ENCODE measurements around the gene ZNF608.

DNA sequence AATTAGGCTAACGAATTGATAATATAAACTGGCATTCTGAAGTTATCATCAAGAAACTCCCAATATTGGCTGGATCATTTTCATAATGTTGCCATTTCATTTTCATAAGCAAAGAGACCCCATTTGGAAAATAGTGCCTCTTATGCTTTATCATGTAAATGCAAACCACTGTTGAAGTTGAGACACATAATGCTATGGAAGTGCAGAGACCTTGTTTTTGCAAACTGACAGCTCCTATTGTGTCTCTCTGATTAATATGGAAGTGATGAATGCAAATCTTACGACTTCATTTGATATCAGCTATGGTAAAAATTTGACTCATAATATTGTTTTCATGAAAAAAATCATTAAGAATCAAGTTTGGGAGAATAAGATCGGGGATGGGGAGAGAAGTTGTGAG, 25.3 kb upstream of the ZNF608 start:
- TF ChIP-seq, protein P1, sequence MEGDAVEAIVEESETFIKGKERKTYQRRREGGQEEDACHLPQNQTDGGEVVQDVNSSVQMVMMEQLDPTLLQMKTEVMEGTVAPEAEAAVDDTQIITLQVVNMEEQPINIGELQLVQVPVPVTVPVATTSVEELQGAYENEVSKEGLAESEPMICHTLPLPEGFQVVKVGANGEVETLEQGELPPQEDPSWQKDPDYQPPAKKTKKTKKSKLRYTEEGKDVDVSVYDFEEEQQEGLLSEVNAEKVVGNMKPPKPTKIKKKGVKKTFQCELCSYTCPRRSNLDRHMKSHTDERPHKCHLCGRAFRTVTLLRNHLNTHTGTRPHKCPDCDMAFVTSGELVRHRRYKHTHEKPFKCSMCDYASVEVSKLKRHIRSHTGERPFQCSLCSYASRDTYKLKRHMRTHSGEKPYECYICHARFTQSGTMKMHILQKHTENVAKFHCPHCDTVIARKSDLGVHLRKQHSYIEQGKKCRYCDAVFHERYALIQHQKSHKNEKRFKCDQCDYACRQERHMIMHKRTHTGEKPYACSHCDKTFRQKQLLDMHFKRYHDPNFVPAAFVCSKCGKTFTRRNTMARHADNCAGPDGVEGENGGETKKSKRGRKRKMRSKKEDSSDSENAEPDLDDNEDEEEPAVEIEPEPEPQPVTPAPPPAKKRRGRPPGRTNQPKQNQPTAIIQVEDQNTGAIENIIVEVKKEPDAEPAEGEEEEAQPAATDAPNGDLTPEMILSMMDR (conservative IDR thresholded peaks at IDR 0.05; ENCODE audit: low read depth in 2 of 2) = no peak
- TF ChIP-seq REST (IDR thresholded peaks at IDR 0.05; ENCODE audit: unreplicated experiment) = no peak
- TF ChIP-seq EZH2phosphoT487 (IDR thresholded peaks at IDR 0.05; ENCODE audit: unreplicated experiment) = no peak
- no peak for TF ChIP-seq POLR2AphosphoS5 (IDR thresholded peaks at IDR 0.05; ENCODE audit: low read depth)
- no peak for TF ChIP-seq EZH2 (IDR thresholded peaks at IDR 0.05; ENCODE audit: low read depth, unreplicated experiment)
- TF ChIP-seq NANOG (IDR thresholded peaks at IDR 0.05; ENCODE audit: borderline replicate concordance) = no peak
- TF ChIP-seq, protein P2, sequence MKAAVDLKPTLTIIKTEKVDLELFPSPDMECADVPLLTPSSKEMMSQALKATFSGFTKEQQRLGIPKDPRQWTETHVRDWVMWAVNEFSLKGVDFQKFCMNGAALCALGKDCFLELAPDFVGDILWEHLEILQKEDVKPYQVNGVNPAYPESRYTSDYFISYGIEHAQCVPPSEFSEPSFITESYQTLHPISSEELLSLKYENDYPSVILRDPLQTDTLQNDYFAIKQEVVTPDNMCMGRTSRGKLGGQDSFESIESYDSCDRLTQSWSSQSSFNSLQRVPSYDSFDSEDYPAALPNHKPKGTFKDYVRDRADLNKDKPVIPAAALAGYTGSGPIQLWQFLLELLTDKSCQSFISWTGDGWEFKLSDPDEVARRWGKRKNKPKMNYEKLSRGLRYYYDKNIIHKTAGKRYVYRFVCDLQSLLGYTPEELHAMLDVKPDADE (IDR thresholded peaks at IDR 0.05) = no peak
- TF ChIP-seq JUNB (IDR thresholded peaks at IDR 0.05; ENCODE audit: unreplicated experiment) = no peak
- TF ChIP-seq CREB1 (CRISPR knock-in tag; IDR thresholded peaks at IDR 0.05; ENCODE audit: low read depth) = no peak
- TF ChIP-seq ZNF462 (CRISPR knock-in tag; IDR thresholded peaks at IDR 0.05) = no peak
- no peak for TF ChIP-seq STAT1 (IDR thresholded peaks at IDR 0.05; ENCODE audit: unreplicated experiment)
- TF ChIP-seq ZNF114 (CRISPR knock-in tag; IDR thresholded peaks at IDR 0.05) = no peak
- TF ChIP-seq ZNF331 (CRISPR knock-in tag; IDR thresholded peaks at IDR 0.05; ENCODE audit: low read depth) = no peak

Data from GM23338 (cell line).